HCT116 (cell line): ENCODE measurements around the gene GDPD2.

Source experiments
- EZH2 ChIP-seq: fragments of 200-600 bp; sonication (generic); IDR thresholded peaks from 2 replicates; pipeline ENCODE4 v1.6.1; 2017; ENCODE audit warnings: antibody characterized with exemption, mixed run types
- POLR2A ChIP-seq: IDR thresholded peaks from 2 replicates; pipeline ENCODE4 v1.7.0; 2011; ENCODE audit warnings: borderline replicate concordance; ENCODE audit not compliant: insufficient read depth, insufficient read length; ENCODE audit errors: extremely low read depth
- POLR2AphosphoS5 ChIP-seq: IDR thresholded peaks from 2 replicates; pipeline ENCODE4 v1.6.1; 2011; ENCODE audit warnings: mild to moderate bottlenecking, low read depth, low read length, moderate library complexity
- TF ChIP-seq, protein P1 (sequence below), 3 experiments: fragments of 200-600 bp in 1 of 3; sonication (generic) in 1 of 3; IDR thresholded peaks in 2 of 3; conservative IDR thresholded peaks in 1 of 3; 2 replicates each; pipeline ENCODE4 v1.5.1; 2012 to 2017; ENCODE audit warnings: low read depth in 2 of 3, low read length in 2 of 3, antibody characterized with exemption in 1 of 3, borderline replicate concordance in 1 of 3, control low read depth in 1 of 3, mild to moderate bottlenecking in 1 of 3, mixed read lengths in 1 of 3, mixed run types in 1 of 3, moderate library complexity in 1 of 3; ENCODE audit not compliant: insufficient read depth in 1 of 3
- TF ChIP-seq, protein P2 (sequence below): IDR thresholded peaks from 2 replicates; pipeline ENCODE4 v1.6.1; 2012; ENCODE audit warnings: low read depth
- TF ChIP-seq, protein P3 (sequence below): IDR thresholded peaks from 2 replicates; pipeline ENCODE4 v1.6.1; 2012

DNA sequence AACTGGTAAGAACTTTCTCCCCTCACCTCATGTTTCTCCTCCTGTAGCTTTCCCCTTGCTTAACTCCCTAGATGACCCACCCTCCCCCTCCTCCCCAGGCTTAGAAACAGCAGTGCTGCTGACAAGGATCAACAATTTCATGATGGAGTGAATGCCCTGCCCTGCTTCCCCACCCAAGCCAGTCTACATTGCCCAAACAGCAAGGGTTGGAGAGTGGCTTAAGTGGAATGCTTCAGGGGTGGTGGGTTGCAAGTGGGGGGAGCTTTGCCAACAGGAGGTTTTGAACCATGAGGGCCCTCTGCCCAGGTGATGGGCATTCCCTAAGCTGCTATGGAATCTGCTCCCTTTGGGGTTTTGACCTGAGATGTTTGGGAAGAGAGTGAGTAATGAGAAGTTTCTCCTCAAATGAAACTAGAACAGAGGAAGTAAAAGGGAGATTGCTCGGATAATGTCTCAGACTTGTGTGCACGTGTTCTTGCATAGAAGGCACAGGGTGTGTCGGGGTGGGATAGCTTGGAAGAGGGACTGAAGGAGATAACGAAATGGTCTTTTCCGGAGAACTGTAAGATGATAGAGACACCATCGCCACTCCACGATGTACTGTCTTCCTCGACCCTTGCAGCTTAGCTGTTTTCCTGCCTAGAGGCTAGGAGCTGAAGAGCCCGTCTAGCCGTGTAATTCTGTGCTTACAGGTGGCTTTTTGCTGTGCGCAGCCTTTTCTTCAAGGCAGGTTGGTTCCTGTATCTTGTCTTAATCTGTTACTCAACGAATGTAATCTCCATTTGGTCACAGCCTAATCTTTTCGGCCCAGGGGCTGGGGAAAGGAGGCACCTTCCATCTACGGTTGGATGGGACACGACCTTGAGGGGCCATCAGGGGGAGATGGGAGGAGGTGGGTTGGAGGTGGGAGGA lies 10.1 kb downstream of the GDPD2 start:
- TF ChIP-seq POLR2A, result no peak
- no peak for TF ChIP-seq POLR2AphosphoS5
- TF ChIP-seq, protein P1, sequence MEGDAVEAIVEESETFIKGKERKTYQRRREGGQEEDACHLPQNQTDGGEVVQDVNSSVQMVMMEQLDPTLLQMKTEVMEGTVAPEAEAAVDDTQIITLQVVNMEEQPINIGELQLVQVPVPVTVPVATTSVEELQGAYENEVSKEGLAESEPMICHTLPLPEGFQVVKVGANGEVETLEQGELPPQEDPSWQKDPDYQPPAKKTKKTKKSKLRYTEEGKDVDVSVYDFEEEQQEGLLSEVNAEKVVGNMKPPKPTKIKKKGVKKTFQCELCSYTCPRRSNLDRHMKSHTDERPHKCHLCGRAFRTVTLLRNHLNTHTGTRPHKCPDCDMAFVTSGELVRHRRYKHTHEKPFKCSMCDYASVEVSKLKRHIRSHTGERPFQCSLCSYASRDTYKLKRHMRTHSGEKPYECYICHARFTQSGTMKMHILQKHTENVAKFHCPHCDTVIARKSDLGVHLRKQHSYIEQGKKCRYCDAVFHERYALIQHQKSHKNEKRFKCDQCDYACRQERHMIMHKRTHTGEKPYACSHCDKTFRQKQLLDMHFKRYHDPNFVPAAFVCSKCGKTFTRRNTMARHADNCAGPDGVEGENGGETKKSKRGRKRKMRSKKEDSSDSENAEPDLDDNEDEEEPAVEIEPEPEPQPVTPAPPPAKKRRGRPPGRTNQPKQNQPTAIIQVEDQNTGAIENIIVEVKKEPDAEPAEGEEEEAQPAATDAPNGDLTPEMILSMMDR (IDR thresholded peaks at IDR 0.05 in 2 of 3, conservative IDR thresholded peaks at IDR 0.05 in 1 of 3; ENCODE audit: borderline replicate concordance in 1 of 3, insufficient read depth in 1 of 3, low read depth in 2 of 3, low read length in 2 of 3), result no peak
- TF ChIP-seq, protein P2, sequence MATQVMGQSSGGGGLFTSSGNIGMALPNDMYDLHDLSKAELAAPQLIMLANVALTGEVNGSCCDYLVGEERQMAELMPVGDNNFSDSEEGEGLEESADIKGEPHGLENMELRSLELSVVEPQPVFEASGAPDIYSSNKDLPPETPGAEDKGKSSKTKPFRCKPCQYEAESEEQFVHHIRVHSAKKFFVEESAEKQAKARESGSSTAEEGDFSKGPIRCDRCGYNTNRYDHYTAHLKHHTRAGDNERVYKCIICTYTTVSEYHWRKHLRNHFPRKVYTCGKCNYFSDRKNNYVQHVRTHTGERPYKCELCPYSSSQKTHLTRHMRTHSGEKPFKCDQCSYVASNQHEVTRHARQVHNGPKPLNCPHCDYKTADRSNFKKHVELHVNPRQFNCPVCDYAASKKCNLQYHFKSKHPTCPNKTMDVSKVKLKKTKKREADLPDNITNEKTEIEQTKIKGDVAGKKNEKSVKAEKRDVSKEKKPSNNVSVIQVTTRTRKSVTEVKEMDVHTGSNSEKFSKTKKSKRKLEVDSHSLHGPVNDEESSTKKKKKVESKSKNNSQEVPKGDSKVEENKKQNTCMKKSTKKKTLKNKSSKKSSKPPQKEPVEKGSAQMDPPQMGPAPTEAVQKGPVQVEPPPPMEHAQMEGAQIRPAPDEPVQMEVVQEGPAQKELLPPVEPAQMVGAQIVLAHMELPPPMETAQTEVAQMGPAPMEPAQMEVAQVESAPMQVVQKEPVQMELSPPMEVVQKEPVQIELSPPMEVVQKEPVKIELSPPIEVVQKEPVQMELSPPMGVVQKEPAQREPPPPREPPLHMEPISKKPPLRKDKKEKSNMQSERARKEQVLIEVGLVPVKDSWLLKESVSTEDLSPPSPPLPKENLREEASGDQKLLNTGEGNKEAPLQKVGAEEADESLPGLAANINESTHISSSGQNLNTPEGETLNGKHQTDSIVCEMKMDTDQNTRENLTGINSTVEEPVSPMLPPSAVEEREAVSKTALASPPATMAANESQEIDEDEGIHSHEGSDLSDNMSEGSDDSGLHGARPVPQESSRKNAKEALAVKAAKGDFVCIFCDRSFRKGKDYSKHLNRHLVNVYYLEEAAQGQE, result no peak
- TF ChIP-seq EZH2, result no peak
- TF ChIP-seq, protein P3, sequence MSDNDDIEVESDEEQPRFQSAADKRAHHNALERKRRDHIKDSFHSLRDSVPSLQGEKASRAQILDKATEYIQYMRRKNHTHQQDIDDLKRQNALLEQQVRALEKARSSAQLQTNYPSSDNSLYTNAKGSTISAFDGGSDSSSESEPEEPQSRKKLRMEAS, result no peak
